PFSK-1 (cell line): ENCODE results near the gene CAB39.

Source experiments
- FOXP2 ChIP-seq: optimal IDR thresholded peaks from 2 replicates; pipeline ENCODE3; 2011; ENCODE audit warnings: borderline replicate concordance, control low read depth, inconsistent platforms; ENCODE audit not compliant: insufficient read depth; ENCODE audit errors: extremely low read length, extremely low read depth
- POLR2AphosphoS5 ChIP-seq: IDR thresholded peaks from 2 replicates; pipeline ENCODE4 v1.6.1; 2012; ENCODE audit warnings: low read depth, mild to moderate bottlenecking, control low read depth, low read length, moderate library complexity
- REST ChIP-seq, 2 experiments: IDR thresholded peaks; 2 replicates each; pipeline versions ENCODE4 v1.6.1 to v1.8.0; 2011 to 2012; ENCODE audit warnings: low read depth in 2 of 2, low read length in 2 of 2, control low read depth in 1 of 2, inconsistent platforms in 1 of 2, mild to moderate bottlenecking in 1 of 2, moderate library complexity in 1 of 2; ENCODE audit not compliant: insufficient read depth in 1 of 2
- SIN3A ChIP-seq: IDR thresholded peaks from 2 replicates; pipeline ENCODE4 v1.6.1; 2012; ENCODE audit warnings: mild to moderate bottlenecking, low read length, moderate library complexity, borderline replicate concordance; ENCODE audit not compliant: insufficient read depth
- TAF1 ChIP-seq: IDR thresholded peaks from 2 replicates; pipeline ENCODE4 v1.6.1; 2012; ENCODE audit warnings: low read length, control low read depth, borderline replicate concordance; ENCODE audit not compliant: insufficient read depth

CAB39 gene

GRCh38 chr2:230846360-230846759 lies 133.7 kb downstream of the CAB39 start:
- no peak for TF ChIP-seq TAF1
- no peak for TF ChIP-seq FOXP2
- TF ChIP-seq POLR2AphosphoS5: no peak
- TF ChIP-seq SIN3A: no peak
- TF ChIP-seq REST (IDR thresholded peaks at IDR 0.05; ENCODE audit: insufficient read depth in 1 of 2, low read depth in 2 of 2, low read length in 2 of 2): no peak

DNA sequence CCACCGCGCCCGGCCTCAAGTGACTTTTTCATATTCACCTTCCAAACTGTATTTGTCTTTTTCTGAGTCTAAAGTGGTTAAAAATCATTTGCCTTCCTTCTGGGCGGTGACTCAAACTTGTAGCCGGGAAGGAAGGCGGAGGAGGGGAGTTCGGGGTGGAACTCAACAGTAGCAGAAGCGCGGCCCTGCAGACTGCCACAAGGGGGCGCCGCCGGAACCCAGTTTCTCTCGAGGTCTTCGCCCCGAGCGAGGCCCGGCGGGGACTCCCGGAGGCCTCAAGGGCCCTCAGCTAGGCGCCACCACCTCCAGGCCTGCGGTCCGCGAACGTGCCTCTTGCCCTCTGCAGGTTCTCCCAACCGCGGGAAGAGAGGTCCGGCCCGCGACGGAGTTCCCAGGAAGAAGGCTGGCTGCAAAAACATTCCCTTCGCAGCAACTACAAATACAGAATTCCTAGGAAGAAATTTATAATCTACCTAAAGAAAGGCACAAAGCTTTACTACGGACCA lies 135.3 kb downstream of the CAB39 start:
- no peak for TF ChIP-seq REST (IDR thresholded peaks at IDR 0.05; ENCODE audit: insufficient read depth in 1 of 2, low read depth in 2 of 2, low read length in 2 of 2)
- TF ChIP-seq TAF1: no peak
- no peak for TF ChIP-seq POLR2AphosphoS5
- no peak for TF ChIP-seq FOXP2
- TF ChIP-seq SIN3A: no peak

- TF ChIP-seq REST (IDR thresholded peaks at IDR 0.05; ENCODE audit: insufficient read depth in 1 of 2, low read depth in 2 of 2, low read length in 2 of 2) (no peak), POLR2AphosphoS5 (no peak), TAF1 (no peak), SIN3A (no peak), FOXP2 (no peak)
Measured at GRCh38 chr2:230849633-230850357, 137.2 kb downstream of the CAB39 start.

GRCh38 chr2:230850358-230850658 lies 137.7 kb downstream of the CAB39 start:
- no peak for TF ChIP-seq REST (IDR thresholded peaks at IDR 0.05; ENCODE audit: insufficient read depth in 1 of 2, low read depth in 2 of 2, low read length in 2 of 2)
- no peak for TF ChIP-seq SIN3A
- no peak for TF ChIP-seq FOXP2
- TF ChIP-seq TAF1: no peak
- TF ChIP-seq POLR2AphosphoS5: no peak
